Endothelial cell (in vitro differentiated cells): Measurements from ENCODE around the gene GRAPL. TPM values are rescaled to one million over a fixed set of nuclear protein-coding genes. Genes with fewer than 3 reads are reported as not detected.
"Not testable (repeated sequence)": the region's sequence is repeated elsewhere in the genome, so short reads cannot be mapped to it uniquely, and the experiment has no call there.

Experiments used
- DNase-seq: peaks from one replicate; pipeline ENCODE4 v3.0.0; 2021; ENCODE audit warnings: low spot score
- H3K27ac Mint-ChIP-seq: one replicate; pipeline ENCODE4 v1.8.0; 2021; ENCODE audit warnings: mixed read lengths, inconsistent platforms; ENCODE audit not compliant: unreplicated experiment
- H3K27me3 Mint-ChIP-seq: one replicate; pipeline ENCODE4 v1.8.0; 2021; ENCODE audit warnings: mild to moderate bottlenecking, moderate library complexity, mixed read lengths, inconsistent platforms; ENCODE audit not compliant: unreplicated experiment
- H3K36me3 Mint-ChIP-seq: one replicate; pipeline ENCODE4 v1.8.0; 2021; ENCODE audit warnings: mild to moderate bottlenecking, low read depth, mixed read lengths, inconsistent platforms; ENCODE audit not compliant: unreplicated experiment
- H3K4me1 Mint-ChIP-seq: one replicate; pipeline ENCODE4 v1.8.0; 2021; ENCODE audit warnings: mild to moderate bottlenecking, mixed read lengths, inconsistent platforms; ENCODE audit not compliant: unreplicated experiment
- H3K4me3 Mint-ChIP-seq: one replicate; pipeline ENCODE4 v1.8.0; 2021; ENCODE audit warnings: mild to moderate bottlenecking, mixed read lengths, inconsistent platforms; ENCODE audit not compliant: unreplicated experiment
- H3K9me3 Mint-ChIP-seq: one replicate; pipeline ENCODE4 v1.8.0; 2021; ENCODE audit warnings: mixed read lengths, inconsistent platforms; ENCODE audit not compliant: unreplicated experiment
- long read RNA-seq: library from polyadenylated mRNA; unstranded; transcript quantifications from one replicate; pipeline ENCODE4 v2.0.0, GENCODE V29; 2020; ENCODE audit not compliant: unreplicated experiment
- total RNA-seq: library from RNA; stranded (reverse); fragmentation: NEBNext Ultra II Directional; extraction: Animal tissue kit (Norgen Biotek cat#: 25700); gene quantifications from one replicate; pipeline ENCODE4 v1.2.1, GENCODE V29; 2021; ENCODE audit not compliant: unreplicated experiment

The GRAPL gene
- 38.3 TPM for total RNA-seq
- long read RNA-seq, partial matches to known transcripts = 0 of 5 reads
- long read RNA-seq, other reads (novel, unspliced or antisense) = 2 of 5 reads

DNA sequence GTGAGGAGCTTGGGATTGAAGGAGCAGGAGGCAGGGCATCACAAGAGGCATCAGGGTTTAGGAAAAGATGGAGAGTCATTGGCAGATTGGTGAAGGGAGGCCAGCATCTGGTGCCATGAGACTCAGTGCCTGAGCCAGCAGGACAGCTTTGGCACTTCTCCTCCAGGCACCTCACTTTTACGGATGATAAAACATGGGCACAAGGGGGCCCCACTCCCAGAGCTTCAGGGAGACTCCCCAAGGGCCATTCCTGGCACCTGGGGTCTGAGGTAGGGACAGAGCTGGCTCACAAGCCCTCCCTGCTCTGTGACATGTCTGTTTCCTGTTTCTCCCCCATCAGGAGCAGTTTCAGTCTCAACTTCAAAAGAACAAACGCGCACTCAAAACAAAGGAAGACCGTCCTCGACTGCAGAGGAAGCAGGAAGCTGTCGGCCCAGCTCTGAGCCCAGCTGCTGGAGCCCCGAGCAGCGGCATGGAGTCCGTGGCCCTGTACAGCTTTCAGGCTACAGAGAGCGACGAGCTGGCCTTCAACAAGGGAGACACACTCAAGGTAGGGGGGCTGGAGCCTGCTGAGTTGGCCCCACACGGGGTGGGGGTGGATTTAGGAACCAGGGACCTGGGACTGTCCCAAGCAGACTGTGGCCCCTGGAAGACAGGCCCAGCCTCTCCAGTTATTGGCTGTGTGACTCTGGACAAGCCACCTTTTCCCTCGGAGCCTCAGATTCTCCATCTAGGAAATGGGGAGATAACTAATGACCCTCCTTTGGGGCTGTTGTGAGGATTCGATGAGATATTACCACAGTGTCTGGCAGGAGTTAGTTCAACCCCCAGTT, at the start of gene GRAPL:
GRAPL (plus strand) TSS at position 442 of the 833 bp plus-strand sequence; CDS start at position 473, 31 bp downstream.
- H3K9me3 Mint-ChIP-seq, H3K4me1 Mint-ChIP-seq, H3K27me3 Mint-ChIP-seq, DNase-seq, H3K36me3 Mint-ChIP-seq, H3K4me3 Mint-ChIP-seq, H3K27ac Mint-ChIP-seq: not testable (repeated sequence)

DNA sequence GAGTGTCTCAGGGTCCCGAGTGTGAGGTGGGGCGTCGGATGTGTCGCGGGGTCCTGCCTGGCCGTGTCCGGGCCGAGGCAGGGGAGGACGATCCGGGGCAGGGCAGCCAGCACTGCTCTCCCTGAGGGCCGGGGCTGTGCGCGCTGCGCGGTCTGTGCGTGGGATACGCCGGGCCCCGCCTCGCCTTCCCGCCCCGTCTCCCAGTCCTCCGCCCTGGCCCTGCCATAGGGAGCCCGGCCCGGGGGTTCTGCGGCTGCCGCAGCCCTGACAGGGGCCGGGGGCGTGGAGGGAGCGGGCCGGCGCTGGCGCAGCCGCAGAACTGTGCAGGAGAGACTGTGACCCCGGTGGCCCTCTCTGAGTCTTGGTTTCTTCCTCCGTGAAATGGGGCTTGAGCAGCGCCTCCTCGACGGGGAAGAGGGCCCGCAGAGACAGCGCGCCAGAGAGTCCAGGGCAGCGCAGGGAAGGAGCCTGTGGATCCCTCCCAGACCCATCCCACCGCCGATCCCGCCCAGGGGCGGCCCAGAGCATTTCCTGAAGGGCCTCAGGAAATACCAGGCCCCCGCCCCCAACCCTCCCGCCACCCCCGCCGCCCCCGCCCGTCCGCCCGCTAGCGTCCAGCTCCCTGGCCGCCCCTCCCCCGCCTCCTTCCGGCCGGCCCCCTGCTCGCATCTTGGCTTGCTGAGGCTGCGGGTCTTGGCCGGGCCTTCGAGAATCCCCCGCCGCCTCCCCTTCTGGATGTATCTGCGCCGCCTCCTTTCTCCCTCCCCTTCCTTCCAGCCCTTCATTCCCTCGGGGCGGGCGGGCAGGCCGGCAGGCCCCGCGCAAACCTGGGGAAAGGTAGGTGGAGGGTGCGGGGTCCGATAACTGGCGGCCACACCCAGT, 38.3 kb upstream of the GRAPL start:
- not testable (repeated sequence) for H3K27ac Mint-ChIP-seq, H3K4me1 Mint-ChIP-seq, H3K27me3 Mint-ChIP-seq, H3K4me3 Mint-ChIP-seq, H3K36me3 Mint-ChIP-seq, H3K9me3 Mint-ChIP-seq
- DNase-seq = peak; percentile 22

DNA sequence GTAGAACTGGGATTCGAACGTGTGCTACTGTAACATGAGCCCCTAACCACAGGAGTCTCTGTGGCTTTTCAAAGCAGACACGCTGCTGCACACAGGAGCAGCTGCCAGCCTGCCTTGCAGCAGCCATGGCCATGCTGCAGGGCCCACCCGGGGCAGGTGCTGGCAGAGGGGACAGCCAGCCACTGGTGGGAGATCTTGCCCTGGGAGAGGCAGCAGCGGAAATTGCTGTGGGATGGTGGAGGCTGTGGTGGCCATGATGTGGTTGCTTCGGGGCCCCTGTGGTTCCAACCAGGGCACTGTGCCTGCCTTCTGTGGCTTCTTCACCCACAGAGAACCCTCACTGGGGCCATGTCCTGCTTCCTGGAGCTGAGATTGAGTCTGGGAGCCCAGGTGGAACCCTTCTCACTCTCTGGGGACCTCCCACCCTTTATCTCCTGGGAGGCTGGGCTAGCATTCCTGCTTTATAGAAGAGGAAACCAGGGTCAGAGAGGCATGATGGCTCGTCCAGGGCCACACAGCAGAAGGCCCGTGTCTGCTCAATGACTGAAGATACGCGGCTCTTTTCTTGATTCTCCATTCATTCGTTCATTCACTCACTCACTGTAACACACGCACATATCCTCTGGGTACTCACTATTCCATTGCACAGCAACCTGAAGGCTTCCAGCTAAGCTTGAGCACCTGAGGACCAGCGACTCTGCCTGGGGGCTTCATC, 37.2 kb upstream of the GRAPL start:
- not testable (repeated sequence) for H3K9me3 Mint-ChIP-seq

DNA sequence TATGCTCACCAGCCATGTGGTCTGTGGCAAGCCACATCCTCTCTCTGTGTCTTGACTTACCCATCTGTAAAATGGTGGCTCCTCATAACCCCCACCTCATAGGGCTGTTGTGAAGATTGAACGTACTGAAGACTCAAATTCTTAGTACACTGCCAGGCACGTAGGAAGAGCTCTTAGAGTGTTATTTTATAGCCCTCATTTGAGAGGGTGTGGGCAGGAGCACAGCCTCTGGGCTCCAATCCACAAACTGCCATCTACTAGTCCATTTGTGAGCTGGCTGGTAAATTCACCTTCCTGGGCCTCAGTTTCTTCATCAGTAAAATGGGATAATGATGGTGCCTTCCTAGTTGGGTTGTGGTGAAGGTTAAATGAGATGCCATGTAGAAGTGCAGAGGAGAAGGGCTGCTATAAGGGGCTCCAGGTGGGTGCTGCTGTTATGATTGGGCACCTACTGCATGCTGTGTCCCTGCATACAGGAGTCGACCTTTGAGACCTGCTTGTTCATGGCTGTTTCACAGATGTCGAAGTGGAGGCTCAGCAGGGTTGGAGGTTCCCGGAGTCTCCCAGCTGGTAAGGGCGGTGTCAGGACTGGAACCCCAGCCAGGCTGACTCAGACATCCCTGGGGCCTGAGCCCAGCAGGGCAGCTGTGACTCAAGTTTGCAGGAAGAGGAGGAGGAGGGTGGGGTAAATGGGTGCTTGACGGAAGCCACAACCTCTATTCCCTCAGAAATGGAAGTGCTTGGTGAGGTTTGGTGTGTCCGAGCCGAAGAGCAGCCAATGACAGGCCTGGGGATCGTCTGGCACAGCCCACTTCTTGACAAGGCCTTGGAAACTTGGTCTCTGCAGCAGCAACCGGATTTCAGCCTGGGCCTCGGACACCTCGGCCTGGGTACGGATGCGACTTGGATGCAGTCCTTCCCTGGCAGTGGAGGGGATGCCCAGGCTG, 34.4 kb upstream of the GRAPL start:
- peak; percentile 2 for DNase-seq
- H3K9me3 Mint-ChIP-seq, H3K4me3 Mint-ChIP-seq, H3K36me3 Mint-ChIP-seq, H3K27ac Mint-ChIP-seq, H3K27me3 Mint-ChIP-seq, H3K4me1 Mint-ChIP-seq: not testable (repeated sequence)

More for the DNA sequence above, 37.2 kb upstream of the GRAPL start:
- not testable (repeated sequence) for H3K27me3 Mint-ChIP-seq, H3K4me3 Mint-ChIP-seq, H3K4me1 Mint-ChIP-seq, H3K27ac Mint-ChIP-seq, DNase-seq, H3K36me3 Mint-ChIP-seq

DNA sequence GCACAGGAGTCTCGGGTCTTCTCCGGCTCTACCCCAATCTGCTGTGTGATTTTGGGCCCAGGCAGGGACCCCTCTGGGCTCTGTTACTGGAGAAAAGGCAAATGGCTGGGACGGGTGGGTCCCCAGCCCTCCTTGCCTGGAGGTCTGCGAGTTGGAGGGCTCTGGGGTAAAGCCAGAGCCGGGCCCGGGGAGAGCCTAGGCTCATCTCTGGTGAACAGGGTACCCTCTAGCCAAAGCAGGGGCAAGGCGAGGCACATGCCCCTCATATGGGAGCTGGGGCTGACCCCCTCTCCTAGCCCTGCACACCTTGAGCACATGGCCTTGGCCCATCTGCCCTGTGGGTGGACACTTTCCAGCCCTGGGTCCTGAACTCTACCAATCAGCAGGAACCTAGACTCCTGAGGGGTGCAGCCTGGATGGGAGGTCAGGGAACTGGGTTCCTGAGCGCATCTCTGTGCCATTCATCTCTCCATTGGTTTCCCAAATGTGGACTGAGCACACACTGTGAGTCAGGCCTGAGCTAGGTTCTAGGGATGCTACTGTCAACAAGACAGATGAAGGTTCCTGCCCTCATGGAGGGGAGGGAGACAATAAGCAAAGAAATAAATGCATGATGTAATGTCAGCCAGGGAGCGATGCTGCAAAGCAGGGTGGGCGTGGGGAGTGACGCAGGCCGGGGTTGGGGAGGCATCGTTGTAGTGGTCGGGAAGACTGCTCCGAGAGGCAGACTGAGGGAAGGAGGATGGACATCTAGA, 33.5 kb upstream of the GRAPL start:
- not testable (repeated sequence) for H3K27me3 Mint-ChIP-seq, H3K27ac Mint-ChIP-seq, H3K9me3 Mint-ChIP-seq, H3K4me3 Mint-ChIP-seq, H3K4me1 Mint-ChIP-seq, H3K36me3 Mint-ChIP-seq
- peak; percentile 3 for DNase-seq

DNA sequence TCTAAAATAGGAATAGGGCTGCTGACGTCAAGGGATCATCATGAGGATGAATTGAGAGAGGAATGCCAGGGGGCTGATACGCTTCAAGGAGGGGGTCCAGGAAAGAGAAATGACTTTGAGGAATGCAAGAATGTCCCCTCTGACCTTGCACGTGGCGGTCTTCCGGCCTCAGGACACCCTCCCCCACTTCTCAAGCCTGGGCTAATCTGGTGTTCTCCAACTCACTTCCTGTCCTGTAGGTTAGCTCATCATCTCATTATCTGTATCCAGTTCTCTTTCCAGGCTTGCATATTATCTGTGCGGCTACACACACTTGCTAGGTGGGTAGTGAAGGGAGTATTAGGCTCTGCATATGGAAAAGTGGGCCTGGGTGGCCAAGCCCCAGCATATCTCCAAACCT, 18.9 kb upstream of the GRAPL start:
- H3K4me3 Mint-ChIP-seq, H3K9me3 Mint-ChIP-seq, H3K4me1 Mint-ChIP-seq, H3K36me3 Mint-ChIP-seq, H3K27ac Mint-ChIP-seq, H3K27me3 Mint-ChIP-seq: not testable (repeated sequence)
- peak; percentile 3 for DNase-seq

DNA sequence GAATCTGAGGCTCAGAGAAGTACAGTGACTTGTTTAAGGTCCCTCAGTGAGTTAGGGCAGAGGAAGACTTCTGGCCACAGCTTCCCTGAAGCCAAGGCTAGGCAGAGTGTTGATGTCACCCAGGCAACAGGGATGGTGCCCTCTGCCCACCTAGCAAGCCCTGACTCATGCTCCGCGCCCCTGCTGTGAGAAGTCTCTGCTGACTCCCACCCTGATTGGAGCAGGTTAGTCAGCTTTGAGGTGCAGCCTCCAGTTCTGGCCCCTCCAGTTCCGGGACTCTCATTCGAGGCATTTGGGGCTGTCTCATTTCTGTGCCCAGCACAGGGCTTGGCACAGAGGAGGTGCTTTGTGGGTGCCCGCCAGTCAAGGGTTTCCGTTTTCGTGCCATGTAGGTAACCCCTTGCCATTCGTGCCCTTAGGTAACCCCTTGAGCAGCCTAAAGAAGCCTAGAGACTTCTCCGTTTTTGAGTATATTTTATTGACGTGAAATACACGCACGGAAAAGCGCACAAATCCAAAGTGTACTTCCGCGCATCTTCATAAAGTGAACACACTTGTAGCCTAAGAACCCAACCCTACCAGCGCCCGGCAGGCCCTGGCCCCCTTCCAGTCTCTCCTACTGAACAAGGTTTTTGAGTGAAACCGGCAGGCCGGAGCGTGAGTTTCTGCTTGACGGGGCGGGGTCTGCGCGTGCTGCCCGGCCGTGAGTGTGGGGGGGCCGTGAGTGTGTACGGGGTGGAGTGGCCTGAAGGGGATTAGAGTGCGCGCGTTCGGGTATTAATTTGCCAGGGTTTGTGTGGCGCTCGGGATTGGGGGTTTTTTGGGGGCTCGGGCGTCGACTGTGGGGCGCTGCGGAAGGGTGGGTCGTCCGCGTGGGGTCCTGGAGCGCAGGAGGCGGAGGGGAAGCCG, 16.9 kb upstream of the GRAPL start:
- H3K27me3 Mint-ChIP-seq, H3K4me3 Mint-ChIP-seq, H3K36me3 Mint-ChIP-seq, H3K27ac Mint-ChIP-seq, DNase-seq, H3K9me3 Mint-ChIP-seq, H3K4me1 Mint-ChIP-seq: not testable (repeated sequence)
